B cell (primary cell): ENCODE results near the gene NT5C1B.

Experiments
- CTCF ChIP-seq: fragments of 200-600 bp; IDR thresholded peaks from one replicate; pipeline ENCODE4 v1.8.0; 2022; ENCODE audit warnings: antibody characterized with exemption, mild to moderate bottlenecking
- EZH2 ChIP-seq: IDR thresholded peaks from 2 replicates; pipeline ENCODE4 v1.6.1; 2012; ENCODE audit warnings: borderline replicate concordance, low read depth, mild to moderate bottlenecking, moderate library complexity, low read length; ENCODE audit not compliant: insufficient read depth, poor library complexity, severe bottlenecking

GRCh38 chr2:18536100-18536499, 53.3 kb downstream of the NT5C1B start:
- no peak for TF ChIP-seq CTCF
- no peak for TF ChIP-seq EZH2
